ENCODE measurements around the gene CAV3. TPM values are rescaled to one million over a fixed set of nuclear protein-coding genes. Genes with fewer than 3 reads are reported as not detected.

The CAV3 gene
- total and polyA plus RNA-seq, 10 of the 15 experiments (the other 5 are each of a cell fraction or from before 2014, with no cell fraction given) = not detected

DNA sequence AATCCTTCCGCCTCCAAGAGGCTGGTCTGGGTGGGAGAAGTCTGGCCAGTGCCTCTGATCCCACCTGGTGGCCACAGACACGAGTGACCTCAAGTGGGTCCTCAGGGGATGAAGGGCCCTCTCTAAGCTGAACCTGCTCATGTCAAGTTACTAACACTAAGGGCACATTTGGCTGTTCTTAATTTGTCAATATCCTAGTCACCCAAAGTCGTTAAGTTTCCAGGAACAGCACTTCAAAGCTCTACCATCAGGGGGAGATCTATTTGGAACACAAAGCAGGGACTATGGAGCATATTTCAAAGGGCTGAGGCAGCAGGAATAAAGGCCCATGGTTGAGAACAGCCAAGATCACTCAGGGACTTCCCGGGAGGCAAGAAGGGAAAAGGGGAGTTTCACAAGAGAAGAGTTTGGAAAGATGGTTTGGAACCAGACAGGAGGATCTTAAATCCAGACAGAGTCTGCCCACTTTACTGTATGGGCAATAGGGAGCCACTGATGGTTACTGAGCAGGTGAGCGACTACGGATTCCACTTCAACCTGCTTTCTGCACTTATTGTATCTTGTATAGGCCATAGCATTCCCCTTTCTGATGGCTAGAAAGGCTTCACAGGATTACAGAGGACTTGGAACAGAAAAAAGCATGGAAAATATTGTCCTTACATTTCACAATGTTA, 22.1 kb downstream of the CAV3 start:
- RAD21 ChIA-PET (ENCODE audit: unreplicated experiment) = no interaction called here
- Histone ChIP-seq H3K4me2 (ENCODE audit: control insufficient read depth, insufficient read depth) (no peak overlapping the region), H3K4me1 (ENCODE audit: control insufficient read depth, insufficient read depth, low read length) (no peaks in the 10 kb centered on the region), H3K36me3 (ENCODE audit: control insufficient read depth in 2 of 2, insufficient read depth in 2 of 2, low read length in 1 of 2) (no peaks in the 10 kb centered on the region; a peak in 2 of 4 replicates), H3K4me3 (no peak overlapping the region), H3K9ac (ENCODE audit: control insufficient read depth, insufficient read depth, low read length) (no peak overlapping the region), H3K9me3 (replicated peaks; ENCODE audit: control insufficient read depth, insufficient read depth, low read length) (no peaks in the 10 kb centered on the region), H3K79me2 (ENCODE audit: control insufficient read depth, insufficient read depth, low read length) (no peaks in the 10 kb centered on the region), H3K27ac (ENCODE audit: control insufficient read depth, insufficient read depth) (no peak overlapping the region), H2AFZ (ENCODE audit: control insufficient read depth, low read depth, low read length) (no peak overlapping the region), H4K20me1 (ENCODE audit: control insufficient read depth, insufficient read depth) (no peaks in the 10 kb centered on the region), H3K27me3 (replicated peaks in 1 of 2; ENCODE audit: control insufficient read depth in 2 of 2, insufficient read depth in 2 of 2, low read length in 1 of 2) (no peaks in the 10 kb centered on the region)
- CTCF ChIA-PET = interaction anchor here (1.0 to 2.1 kb wide), 4 partner anchors 10 to 93 kb away, joined by 3 to 9 read pairs (median 4); partner anchors contain the start of gene OXTR
- POLR2A ChIA-PET = no interaction called here
- intact Hi-C loops (cut with micrococcal nuclease; ENCODE audit: unreplicated experiment) = no loop called here
- ATAC-seq = peak; percentile 32
- DNase-seq (ENCODE audit: low read depth, low spot score) = no peak
- BruUV-seq (replicated peaks) = no TSS peak
- in situ Hi-C loops (cut with MboI) = no loop called here
- TF ChIP-seq, protein P1, sequence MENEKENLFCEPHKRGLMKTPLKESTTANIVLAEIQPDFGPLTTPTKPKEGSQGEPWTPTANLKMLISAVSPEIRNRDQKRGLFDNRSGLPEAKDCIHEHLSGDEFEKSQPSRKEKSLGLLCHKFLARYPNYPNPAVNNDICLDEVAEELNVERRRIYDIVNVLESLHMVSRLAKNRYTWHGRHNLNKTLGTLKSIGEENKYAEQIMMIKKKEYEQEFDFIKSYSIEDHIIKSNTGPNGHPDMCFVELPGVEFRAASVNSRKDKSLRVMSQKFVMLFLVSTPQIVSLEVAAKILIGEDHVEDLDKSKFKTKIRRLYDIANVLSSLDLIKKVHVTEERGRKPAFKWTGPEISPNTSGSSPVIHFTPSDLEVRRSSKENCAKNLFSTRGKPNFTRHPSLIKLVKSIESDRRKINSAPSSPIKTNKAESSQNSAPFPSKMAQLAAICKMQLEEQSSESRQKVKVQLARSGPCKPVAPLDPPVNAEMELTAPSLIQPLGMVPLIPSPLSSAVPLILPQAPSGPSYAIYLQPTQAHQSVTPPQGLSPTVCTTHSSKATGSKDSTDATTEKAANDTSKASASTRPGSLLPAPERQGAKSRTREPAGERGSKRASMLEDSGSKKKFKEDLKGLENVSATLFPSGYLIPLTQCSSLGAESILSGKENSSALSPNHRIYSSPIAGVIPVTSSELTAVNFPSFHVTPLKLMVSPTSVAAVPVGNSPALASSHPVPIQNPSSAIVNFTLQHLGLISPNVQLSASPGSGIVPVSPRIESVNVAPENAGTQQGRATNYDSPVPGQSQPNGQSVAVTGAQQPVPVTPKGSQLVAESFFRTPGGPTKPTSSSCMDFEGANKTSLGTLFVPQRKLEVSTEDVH (IDR thresholded peaks at IDR 0.05; ENCODE audit: low read depth, partially characterized antibody) = no peak
- no peak for TF ChIP-seq SP1 (IDR thresholded peaks at IDR 0.05; ENCODE audit: low read depth, low read length)
- TF ChIP-seq NFXL1 (IDR thresholded peaks at IDR 0.05; ENCODE audit: borderline replicate concordance) = no peak
- TF ChIP-seq, protein P2, sequence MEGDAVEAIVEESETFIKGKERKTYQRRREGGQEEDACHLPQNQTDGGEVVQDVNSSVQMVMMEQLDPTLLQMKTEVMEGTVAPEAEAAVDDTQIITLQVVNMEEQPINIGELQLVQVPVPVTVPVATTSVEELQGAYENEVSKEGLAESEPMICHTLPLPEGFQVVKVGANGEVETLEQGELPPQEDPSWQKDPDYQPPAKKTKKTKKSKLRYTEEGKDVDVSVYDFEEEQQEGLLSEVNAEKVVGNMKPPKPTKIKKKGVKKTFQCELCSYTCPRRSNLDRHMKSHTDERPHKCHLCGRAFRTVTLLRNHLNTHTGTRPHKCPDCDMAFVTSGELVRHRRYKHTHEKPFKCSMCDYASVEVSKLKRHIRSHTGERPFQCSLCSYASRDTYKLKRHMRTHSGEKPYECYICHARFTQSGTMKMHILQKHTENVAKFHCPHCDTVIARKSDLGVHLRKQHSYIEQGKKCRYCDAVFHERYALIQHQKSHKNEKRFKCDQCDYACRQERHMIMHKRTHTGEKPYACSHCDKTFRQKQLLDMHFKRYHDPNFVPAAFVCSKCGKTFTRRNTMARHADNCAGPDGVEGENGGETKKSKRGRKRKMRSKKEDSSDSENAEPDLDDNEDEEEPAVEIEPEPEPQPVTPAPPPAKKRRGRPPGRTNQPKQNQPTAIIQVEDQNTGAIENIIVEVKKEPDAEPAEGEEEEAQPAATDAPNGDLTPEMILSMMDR (IDR thresholded peaks at IDR 0.05 in 2 of 3, conservative IDR thresholded peaks at IDR 0.05 in 1 of 3; ENCODE audit: control insufficient read depth in 2 of 3, extremely low read depth in 1 of 3, insufficient read depth in 1 of 3, low read depth in 3 of 3, low read length in 3 of 3) = peak; percentile 20 to 28 (median 24); a peak in 3 of 6 replicates
- no peak for TF ChIP-seq POU2F2 (IDR thresholded peaks at IDR 0.05; ENCODE audit: borderline replicate concordance, low read depth, low read length)
- no peak for TF ChIP-seq ZSCAN29 (IDR thresholded peaks at IDR 0.05)
- no peak for TF ChIP-seq TAF1 (IDR thresholded peaks at IDR 0.05; ENCODE audit: borderline replicate concordance, low read depth, low read length)
- 77% methylated on average over 6 of the region's 6 CpGs for WGBS (ENCODE audit: insufficient coverage, insufficient replicate concordance, low lambda C conversion rate, missing lambda C conversion rate)
- FAIRE-seq = peak; percentile 7
- SMC1A ChIA-PET (ENCODE audit: uncharacterized antibody, unreplicated experiment) = interaction anchor here (0.8 kb wide), 1 partner anchor 10 kb away, joined by 3 read pairs; no protein-coding TSS in a partner anchor
